Hematopoietic multipotent progenitor cell treated with erythropoietin and hydrocortisone succinate and interleukin-3 and kit ligand, for 4 days (in vitro differentiated cells): ENCODE measurements around the gene HTD2.

ENCODE experiments used
- DNase-seq: peaks from one replicate; pipeline ENCODE4 v3.0.0-alpha.2; 2015

Gene HTD2

GRCh38 chr3:58293516-58293915 lies 12.8 kb upstream of the HTD2 start:
- no peak for DNase-seq

- DNase-seq, result no peak
These were observed 10.1 kb upstream of the HTD2 start for GRCh38 chr3:58296269-58296668.

GRCh38 chr3:58296843-58297242 lies 9.5 kb upstream of the HTD2 start:
- DNase-seq, result no peak

GRCh38 chr3:58298190-58298589 lies 8.1 kb upstream of the HTD2 start:
- DNase-seq, result no peak

- no peak for DNase-seq
These were observed 7.2 kb upstream of the HTD2 start for GRCh38 chr3:58299075-58299474.

- peak; percentile 56 for DNase-seq
These were observed 6.3 kb upstream of the HTD2 start for GRCh38 chr3:58299839-58300516.

- DNase-seq, result peak; percentile 89
These were observed 1.4 kb downstream of the HTD2 start for GRCh38 chr3:58307639-58308215.

GRCh38 chr3:58308728-58309127 lies 2.4 kb downstream of the HTD2 start:
- no peak for DNase-seq

- no peak for DNase-seq
These were observed 11.5 kb downstream of the HTD2 start for GRCh38 chr3:58317811-58318210.

GRCh38 chr3:58321791-58322190 lies 15.5 kb downstream of the HTD2 start:
- DNase-seq, result no peak

- no peak for DNase-seq
These were observed 16.5 kb downstream of the HTD2 start for GRCh38 chr3:58322793-58323192.

GRCh38 chr3:58323529-58324390 lies 17.4 kb downstream of the HTD2 start:
- DNase-seq, result peak; percentile 25

- DNase-seq, result no peak
These were observed 18.4 kb downstream of the HTD2 start for GRCh38 chr3:58324391-58325390.

- no peak for DNase-seq
These were observed 19.2 kb downstream of the HTD2 start for GRCh38 chr3:58325525-58325992.

GRCh38 chr3:58326267-58326900 lies 20.1 kb downstream of the HTD2 start:
- DNase-seq, result no peak

- peak; percentile 71 for DNase-seq
These were observed 23.0 kb downstream of the HTD2 start for GRCh38 chr3:58329150-58329921.

- DNase-seq, result no peak
These were observed 23.6 kb downstream of the HTD2 start for GRCh38 chr3:58329922-58330413.

- DNase-seq, result no peak
These were observed 25.4 kb downstream of the HTD2 start for GRCh38 chr3:58331593-58332152.

- DNase-seq, result peak; percentile 92
These were observed 26.4 kb downstream of the HTD2 start, which contains the start of gene PXK for GRCh38 chr3:58332575-58333188. PXK (plus strand) TSS chr3:58332892; CDS start chr3:58332989, 97 bp downstream.
